ENCODE data around the gene TXNDC11.
"Not testable (repeated sequence)": the region's sequence is repeated elsewhere in the genome, so short reads cannot be mapped to it uniquely, and the experiment has no call there.

Gene TXNDC11, protein sequence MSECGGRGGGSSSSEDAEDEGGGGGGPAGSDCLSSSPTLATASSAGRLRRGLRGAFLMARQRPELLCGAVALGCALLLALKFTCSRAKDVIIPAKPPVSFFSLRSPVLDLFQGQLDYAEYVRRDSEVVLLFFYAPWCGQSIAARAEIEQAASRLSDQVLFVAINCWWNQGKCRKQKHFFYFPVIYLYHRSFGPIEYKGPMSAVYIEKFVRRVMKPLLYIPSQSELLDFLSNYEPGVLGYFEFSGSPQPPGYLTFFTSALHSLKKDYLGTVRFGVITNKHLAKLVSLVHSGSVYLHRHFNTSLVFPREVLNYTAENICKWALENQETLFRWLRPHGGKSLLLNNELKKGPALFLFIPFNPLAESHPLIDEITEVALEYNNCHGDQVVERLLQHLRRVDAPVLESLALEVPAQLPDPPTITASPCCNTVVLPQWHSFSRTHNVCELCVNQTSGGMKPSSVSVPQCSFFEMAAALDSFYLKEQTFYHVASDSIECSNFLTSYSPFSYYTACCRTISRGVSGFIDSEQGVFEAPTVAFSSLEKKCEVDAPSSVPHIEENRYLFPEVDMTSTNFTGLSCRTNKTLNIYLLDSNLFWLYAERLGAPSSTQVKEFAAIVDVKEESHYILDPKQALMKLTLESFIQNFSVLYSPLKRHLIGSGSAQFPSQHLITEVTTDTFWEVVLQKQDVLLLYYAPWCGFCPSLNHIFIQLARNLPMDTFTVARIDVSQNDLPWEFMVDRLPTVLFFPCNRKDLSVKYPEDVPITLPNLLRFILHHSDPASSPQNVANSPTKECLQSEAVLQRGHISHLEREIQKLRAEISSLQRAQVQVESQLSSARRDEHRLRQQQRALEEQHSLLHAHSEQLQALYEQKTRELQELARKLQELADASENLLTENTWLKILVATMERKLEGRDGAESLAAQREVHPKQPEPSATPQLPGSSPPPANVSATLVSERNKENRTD

DNA sequence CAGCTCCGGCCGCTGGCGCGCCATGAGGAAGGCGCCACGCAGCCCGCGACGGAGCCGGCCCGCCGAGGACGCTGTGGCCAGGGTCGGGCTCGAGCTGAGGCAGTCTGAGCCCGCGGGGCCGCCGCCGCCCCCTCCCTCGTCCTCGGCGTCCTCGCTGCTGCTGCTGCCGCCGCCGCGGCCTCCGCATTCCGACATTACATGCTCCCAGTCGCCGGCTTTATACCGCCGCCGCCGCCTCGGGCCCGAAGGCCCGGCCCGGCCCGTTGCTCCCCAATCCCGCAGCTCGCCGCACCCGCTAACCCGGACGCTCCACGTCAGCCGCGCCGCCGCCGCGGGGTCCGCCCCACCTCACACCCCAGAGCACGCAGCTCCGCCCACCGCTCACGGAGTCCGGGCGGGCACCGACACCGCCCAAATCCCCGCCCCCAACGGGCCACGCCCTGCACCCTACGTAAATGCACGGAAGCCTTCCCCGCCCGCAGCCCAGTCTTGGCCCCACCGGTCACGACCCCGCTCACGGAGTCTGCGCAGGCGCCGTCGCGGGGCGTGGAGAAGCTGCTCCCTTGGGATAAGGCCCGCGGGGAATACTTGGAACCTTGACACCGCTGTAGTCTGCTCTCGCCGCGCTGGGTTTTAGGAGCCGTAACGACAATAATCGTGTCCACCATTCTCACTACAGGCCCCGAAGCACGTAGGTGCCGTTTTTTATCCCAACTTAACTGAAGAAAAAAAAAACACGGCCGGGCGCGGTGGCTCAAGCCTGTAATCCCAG lies at the start of gene TXNDC11:
Gene TXNDC11, minus strand, starts transcription at position 322 of the 772 bp plus-strand sequence. Its CDS starts 127 bp downstream, at position 195.
- DNase-seq (ENCODE audit: low spot score), result peak; percentile 78

DNA sequence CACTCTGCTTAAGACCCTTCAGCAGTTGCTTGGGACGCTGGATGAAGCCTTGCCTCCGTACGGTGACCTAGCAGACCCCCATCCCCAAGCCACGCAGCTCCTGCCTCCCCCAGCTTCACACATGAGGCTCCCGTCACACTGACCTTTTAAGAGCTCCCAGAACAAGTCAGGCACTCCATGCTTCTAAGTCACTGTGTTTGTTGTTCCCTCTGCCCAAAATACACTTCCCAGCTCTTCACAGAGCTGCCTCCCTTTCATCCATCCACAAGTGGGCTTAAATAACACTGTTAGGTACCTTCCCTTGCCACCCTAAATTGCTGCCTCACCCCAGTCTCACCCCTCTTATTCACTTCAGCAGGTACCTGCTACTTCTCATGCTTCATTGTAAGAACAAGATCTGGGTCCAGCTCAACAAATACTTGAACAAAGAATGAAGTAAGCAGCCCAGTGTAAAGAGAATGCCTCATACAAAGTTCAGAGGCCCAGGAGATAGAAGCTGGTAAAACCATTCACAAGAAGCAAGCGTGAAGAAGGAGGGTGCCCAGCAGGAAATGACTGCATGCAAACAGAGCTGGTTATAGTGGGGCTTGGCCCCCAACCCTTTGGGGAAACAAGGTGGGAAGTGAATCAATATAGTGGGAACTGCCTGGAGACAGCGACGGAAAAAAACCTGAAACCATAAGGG lies 48.6 kb upstream of the TXNDC11 start:
- DNase-seq (ENCODE audit: low spot score), result no peak

DNA sequence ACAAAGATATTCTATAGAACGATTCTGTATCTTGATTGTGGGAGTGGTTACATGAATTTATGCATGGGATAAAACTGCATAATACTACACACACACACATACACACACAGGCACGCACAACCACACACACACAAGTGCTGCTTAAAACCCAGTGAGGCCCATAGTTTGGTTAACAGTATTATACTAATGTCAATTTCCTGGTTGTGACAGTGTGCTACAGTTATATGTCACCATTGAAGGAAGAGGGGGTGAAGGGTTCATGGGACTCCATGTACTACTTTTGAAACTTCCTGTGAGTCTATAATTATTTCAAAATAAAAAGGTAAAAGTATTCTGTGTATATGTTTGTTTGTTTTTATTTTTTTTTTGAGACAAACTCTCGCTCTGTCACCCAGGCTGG lies 46.3 kb upstream of the TXNDC11 start:
- no peak for DNase-seq (ENCODE audit: low spot score)

DNA sequence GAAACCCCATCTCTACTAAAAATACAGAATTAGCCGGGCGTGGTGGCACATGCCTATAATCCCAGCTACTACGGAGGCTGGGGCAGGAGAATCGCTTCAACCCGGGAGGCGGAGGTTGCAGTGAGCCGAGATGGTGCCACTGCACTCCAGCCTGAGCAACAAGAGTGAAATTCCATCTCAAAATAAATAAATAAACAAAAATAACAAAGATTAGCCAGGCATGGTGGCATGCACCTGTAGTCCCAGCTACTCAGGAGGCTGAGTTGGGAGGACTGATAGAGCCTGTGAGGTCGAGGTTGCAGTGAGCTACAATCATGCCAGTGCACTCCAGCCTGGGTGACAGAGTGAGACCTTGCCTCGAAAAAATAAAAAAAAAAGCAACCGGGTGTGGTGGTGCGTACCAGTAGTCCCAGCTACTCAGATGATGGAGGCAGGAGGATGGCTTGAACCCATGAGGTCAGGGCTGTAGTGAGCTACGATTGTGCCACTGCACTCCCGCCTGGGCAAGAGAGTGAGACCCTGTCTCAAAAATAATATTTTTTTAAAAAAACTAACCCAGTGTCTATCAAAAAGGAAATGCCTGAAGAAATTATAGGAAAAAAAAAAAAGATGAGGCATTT lies 42.4 kb upstream of the TXNDC11 start:
- not testable (repeated sequence) for DNase-seq (ENCODE audit: low spot score)

DNA sequence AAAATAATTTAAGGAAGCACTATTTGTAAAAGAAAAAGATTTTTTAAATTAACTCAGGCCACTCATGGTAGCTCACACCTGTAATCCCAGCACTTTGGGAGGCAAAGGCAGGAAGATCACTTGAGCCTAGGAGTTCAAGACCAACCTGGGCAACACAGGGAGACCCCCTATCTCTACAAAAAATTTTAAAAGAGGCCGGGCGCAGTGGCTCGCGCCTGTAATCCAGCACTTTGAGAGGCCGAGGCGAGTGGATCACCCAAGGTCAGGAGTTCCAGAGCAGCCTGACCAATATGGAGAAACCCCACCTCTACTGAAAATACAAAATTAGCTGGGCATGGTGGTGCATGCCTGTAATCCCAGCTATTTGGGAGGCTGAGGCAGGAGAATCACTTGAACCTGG lies 41.7 kb upstream of the TXNDC11 start:
- DNase-seq (ENCODE audit: low spot score), result not testable (repeated sequence)

DNA sequence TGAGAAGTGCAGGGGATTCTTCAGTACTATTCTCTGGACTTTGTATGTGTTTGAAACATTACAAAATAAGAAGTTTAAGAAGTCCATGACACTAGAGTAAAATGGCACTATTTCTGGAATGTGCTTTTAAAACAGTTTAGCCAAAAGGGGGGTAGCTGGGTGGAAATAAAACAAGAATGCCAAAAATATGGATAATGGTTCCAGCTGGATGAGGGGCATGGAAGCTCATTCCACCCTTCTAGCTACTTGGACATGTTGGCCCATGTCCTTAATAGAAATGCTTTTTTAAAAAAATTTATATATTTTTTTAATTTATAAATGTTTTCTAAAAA lies 41.3 kb upstream of the TXNDC11 start:
- DNase-seq (ENCODE audit: low spot score), result no peak

DNA sequence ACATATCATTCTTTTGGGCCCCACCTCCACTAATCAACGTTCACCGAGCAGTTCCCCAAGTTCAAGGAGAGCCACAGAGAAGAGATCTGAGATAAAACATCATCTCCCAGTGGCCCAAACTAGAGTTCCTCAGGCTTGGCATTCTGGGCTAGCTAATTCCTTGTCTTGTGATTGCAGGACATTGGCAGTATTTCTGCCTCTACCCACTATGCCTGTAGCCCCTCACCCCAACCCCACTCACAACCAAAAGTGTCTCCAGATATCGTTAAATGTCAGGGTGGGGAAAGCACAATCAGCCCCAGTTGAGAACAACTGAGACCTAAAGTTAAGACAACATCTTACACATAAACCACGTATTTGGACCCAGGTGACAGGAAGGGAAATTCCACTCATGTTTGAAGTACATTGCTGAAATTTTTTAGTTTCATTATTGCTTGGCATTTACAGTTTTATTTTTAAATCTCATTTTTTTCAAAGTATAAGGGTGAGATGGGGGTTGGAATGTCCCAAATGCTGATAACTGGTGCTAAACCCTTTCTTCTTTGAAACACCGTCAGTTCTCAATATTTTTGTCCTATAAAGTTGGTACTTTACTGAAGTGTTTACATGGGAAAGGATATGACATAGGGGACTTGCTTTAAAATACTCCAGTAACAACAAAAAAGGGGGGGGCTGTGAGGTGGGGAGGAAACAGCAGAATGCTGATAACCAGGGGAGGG lies 40.8 kb upstream of the TXNDC11 start:
- no peak for DNase-seq (ENCODE audit: low spot score)

DNA sequence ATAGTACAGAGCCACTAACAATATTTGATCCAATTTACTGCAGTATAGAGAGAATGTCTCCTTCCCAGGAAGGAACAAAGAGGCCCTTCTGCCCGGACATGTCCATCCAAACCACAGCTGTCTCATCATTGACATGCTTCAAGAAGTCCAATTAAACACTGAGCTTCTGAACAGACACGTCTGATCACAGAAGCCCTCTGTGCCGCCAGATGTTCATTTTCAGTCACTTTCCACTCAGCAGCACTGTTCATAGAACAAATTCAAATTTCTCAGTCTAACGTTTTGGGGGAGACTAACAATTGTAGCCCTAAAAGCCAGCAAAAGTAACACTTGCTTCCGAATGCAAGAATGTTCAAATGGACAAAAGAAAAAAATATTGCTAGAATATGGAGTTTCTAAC lies 39.1 kb upstream of the TXNDC11 start:
- DNase-seq (ENCODE audit: low spot score), result no peak

DNA sequence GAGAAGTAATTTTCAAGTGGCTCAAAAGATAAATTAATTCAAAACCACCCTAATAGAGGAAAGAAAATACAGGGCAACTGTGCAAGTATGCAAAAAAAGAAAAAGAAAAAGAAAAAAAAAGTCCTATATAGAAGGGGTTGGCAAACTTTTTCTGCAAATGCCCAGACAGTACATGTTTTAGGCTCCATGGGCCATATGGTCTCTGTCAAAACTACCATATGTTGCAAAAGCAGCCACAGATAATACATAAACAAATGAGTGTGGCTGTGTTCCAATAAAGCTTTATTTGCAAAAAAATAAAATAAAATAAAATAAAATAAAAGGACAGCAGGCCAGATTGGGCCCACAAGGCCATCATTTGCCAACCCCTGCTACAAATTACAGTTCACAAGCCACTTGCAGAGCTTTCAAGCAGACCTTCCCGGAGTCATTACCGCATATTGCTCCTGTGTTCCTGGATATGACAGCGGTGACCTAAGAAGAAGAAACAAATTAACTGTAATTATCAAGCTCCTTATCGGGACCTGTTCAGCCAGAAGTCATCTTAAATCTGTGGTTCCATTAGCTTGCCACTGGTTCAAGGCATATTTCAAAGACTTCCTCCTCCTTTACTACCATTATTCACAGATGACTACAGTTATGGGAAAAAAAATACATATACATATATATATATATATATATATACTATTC lies 38.5 kb upstream of the TXNDC11 start:
- no peak for DNase-seq (ENCODE audit: low spot score)

DNA sequence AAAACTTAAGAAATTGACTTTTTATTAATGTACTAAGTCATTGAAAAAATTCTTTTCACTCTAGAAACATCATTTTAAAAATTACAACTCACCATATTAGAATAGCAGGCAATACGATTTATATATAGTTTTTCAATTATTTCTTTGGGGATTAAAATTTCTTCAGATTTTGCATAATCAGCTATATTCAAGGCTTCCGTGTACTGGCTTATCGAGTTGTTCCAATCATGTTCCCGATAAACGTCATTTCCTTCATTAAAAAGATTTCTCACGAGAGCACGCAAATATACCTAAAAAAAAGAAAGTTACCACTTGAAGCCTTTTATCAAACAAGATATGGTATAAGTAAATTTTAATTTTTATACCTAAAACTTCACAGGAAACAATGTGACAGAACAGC lies 36.4 kb upstream of the TXNDC11 start:
- no peak for DNase-seq (ENCODE audit: low spot score)

DNA sequence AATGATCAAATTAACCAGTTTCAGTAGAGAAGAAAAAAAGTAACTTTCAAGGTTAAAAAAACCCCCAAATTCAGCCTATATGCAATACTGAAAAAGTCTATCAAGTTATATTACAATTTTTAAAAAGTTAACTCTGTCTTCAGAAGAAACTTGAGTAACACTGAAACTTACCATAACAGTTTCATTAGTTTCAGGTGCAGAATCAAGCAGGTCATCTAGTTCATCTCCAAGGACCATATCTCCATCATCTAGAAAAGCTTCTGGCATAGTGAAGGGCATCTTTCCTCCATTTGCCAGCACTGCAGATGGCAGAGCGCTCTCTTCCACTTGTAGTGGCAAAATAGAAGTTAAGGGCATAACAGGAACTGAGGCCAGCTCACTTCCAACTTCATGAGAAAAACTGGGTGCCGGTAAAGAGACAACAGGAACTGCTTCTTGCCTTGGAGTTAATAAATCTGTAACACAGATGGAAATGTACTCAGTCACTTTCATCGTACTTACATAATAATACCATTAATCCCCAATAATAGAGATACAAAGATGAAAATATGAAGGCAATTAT lies 31.5 kb upstream of the TXNDC11 start:
- no peak for DNase-seq (ENCODE audit: low spot score)

DNA sequence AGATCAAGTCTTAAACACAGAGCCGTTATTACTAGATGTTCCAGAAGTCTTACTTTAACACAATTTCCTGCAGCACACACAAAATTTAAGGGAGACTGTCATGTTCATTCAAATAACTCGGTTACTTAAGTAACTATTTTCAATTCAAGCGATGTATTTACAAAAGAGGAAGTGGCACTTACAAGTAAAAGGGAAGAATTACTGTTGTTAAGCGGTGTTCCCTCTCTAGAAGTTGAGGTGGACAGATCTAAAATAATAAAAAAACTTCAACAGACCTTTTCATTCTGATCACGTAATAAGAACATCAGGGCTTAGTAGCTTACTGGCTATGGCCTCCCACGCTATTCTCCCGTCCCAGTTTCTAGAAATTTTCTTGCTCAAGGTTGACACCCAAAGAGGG lies 26.2 kb upstream of the TXNDC11 start:
- no peak for DNase-seq (ENCODE audit: low spot score)

DNA sequence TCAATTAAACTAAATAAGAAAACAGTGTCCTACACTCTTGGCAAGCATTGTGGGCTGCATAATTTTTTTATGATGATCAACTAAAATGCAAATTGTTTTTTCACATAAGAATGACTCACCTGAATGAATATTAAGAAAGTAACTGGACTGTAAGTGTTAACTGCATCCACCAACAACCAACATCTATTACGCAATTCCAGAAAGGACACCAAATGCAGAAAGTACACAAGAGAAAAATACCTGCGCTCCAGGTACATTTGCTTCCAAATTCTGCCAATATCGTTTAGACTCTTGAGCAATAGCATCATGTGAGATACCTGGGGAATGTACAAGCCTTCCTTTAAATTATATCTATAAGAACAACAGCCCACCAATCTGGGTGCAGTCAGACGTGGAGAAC lies 19.8 kb upstream of the TXNDC11 start:
- DNase-seq (ENCODE audit: low spot score), result no peak

DNA sequence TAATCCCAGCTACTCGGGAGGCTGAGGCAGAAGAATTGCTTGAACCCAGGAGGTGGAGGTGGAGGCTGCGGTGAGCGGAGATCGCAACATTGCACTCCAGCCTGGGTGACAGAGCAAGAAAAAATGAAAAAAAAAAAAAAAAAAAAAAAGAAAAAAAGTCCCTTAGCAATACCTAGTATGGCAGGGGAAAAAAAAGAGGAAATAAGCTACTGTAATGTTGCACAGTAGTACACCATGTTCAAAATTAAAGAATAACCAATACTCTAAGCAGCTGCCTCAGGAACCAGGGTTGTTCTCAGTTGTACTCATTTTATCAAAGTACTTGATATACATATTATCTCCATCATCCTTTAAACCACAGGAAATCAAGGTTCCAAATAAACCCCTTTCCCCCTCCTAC lies 17.3 kb upstream of the TXNDC11 start:
- DNase-seq (ENCODE audit: low spot score), result no peak

DNA sequence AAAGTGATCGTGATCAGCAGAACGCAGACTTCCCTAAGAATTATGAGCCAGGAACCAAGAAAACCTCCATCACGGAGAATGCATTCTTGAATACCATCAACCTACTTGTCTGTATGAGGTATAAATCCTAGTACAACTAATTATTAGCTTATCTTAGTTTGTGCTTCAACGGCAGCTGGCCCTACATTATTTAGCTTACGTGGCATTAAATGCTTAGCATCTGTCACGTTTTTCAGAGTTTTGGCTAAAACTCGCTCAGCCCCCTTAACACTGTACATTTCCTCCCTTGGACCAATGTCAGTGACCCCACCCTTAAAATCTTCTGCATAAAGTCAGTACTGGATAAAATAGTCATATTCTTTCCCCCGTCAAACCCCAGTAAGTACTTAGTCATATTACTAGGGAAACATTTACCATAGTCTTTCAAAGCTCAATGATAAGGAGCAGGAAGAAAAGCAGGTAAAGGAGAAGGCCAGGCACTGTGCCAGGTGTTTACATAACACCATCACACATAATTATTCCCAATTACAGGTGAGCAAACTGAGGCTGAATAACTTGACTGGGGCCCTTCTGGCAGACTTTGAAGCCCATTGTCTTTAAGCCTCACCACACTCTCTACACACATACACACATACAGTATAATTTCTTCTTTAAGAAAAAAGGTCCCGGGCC lies 16.6 kb upstream of the TXNDC11 start:
- no peak for DNase-seq (ENCODE audit: low spot score)

DNA sequence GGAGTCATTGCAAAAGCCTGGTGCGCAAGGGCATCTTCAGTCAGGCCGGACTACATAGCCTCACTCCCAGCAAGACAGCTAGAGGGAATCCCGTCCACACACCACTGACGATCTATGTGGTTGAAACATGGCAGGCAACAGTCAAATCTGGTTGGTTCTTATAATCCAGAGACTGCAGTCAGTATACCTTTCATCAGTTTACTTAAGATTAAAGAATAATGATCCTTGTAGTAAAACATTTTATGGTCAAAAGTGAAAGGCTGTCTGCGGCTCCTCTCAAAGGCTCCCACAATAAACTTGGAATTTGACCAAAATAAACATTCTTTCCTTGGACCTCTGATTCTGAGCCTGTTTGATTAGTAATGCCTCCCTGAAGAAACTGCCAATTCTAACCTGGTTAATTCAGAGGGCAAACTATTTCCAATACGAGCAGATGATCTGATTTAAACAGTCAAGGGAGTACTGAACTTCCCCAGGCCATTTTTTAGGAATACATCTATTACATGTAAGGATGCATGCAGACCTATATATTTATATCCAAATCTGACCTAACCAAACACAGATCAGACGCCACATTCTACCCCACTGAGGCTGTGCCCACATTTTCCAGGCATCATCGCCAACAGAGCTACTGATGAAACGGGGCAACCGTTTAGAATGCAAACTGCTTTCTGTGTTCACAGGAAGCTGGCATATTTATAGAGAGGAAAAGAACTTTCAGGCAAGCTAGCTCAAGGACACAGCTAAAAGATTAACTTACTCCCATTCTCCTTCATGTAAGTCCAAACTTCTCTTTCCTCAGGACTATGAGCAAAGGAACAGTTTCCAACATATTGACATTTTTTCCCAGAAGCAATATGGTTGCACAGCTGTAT lies 15.3 kb upstream of the TXNDC11 start:
- no peak for DNase-seq (ENCODE audit: low spot score)

DNA sequence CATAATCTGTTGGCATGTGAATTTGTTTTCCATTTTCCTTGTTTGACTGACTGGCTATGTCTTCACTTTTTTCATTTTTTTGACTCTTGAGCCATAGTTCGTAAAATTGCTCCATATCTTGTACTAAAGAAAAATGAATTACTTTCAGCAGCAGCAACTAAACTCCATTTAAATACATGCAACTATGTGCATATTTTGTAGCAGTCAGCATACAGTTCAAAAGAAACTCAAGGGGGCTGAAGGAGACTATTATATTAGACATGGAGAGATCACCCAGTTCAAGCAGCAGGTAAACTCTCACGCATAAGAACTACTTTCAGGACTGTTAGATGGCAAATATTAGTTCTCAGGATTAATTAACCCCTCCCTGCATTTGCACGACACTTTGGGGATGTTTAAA lies 13.6 kb upstream of the TXNDC11 start:
- DNase-seq (ENCODE audit: low spot score), result no peak
